ENCODE measurements around the gene KIF26A. TPM values are rescaled to one million over a fixed set of nuclear protein-coding genes. Genes with fewer than 3 reads are reported as not detected.

The KIF26A gene
- total and polyA plus RNA-seq, 2 of the 4 experiments (the other 2 are of a cell fraction): not detected

DNA sequence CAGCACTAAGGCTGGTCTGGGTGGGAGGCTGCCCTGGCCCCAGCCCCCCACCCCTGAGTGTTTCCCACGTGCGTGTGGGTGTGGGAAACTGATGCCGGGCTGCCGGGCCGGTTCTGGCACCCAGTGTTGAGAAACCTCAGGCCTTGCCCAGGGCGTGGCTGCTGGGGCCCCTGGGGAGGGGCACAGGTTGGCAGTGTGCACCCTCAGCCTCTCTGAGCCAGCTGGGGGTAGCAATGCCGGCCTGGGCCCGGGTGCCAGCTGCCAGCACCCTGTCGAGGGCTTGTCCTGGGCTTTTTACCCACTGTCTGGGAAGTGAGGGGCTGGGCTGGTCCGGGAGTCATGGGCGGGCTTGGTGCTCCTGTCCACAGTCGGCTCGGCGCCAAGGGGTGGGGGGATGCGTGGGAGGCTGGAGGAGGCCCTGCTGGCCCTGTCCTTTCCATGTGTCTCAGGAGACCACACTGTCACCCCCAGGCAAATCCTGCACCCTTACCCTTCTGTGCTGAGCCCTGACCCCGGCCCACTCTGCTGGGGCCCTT is 37.2 kb upstream of the KIF26A start:
- TF ChIP-seq CTCF (conservative IDR thresholded peaks at IDR 0.05; ENCODE audit: low read depth, low read length) (no peak), RCOR1 (IDR thresholded peaks at IDR 0.05; ENCODE audit: insufficient replicate concordance, low read length) (no peak), CHD1 (IDR thresholded peaks at IDR 0.05; ENCODE audit: low read depth, low read length) (no peak), MAFK (IDR thresholded peaks at IDR 0.05; ENCODE audit: low read depth, low read length) (no peak), BHLHE40 (IDR thresholded peaks at IDR 0.05; ENCODE audit: low read depth, low read length) (no peak), MXI1 (IDR thresholded peaks at IDR 0.05; ENCODE audit: borderline replicate concordance, low read depth, low read length) (no peak), POLR2A (IDR thresholded peaks at IDR 0.05; ENCODE audit: low read depth, low read length) (no peak), RAD21 (IDR thresholded peaks at IDR 0.05; ENCODE audit: low read length) (no peak), ELK1 (IDR thresholded peaks at IDR 0.05; ENCODE audit: borderline replicate concordance, low read depth, low read length) (no peak), RFX5 (IDR thresholded peaks at IDR 0.05; ENCODE audit: low read depth, low read length) (no peak), SMC3 (IDR thresholded peaks at IDR 0.05; ENCODE audit: low read depth, low read length) (no peak), FOS (IDR thresholded peaks at IDR 0.05; ENCODE audit: low read depth, low read length) (no peak), CEBPB (IDR thresholded peaks at IDR 0.05; ENCODE audit: low read depth, low read length) (no peak), NFE2L2 (IDR thresholded peaks at IDR 0.05; ENCODE audit: low read depth, low read length) (no peak)
- TF ChIP-seq, protein P1, sequence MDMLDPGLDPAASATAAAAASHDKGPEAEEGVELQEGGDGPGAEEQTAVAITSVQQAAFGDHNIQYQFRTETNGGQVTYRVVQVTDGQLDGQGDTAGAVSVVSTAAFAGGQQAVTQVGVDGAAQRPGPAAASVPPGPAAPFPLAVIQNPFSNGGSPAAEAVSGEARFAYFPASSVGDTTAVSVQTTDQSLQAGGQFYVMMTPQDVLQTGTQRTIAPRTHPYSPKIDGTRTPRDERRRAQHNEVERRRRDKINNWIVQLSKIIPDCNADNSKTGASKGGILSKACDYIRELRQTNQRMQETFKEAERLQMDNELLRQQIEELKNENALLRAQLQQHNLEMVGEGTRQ (IDR thresholded peaks at IDR 0.05; ENCODE audit: low read depth, low read length): no peak
- Histone ChIP-seq H3K4me2 (ENCODE audit: low read depth, low read length) (no peak overlapping the region), H3K4me1 (ENCODE audit: control insufficient read depth, insufficient read depth, low read length) (no peaks in the 10 kb centered on the region), H3K36me3 (ENCODE audit: control insufficient read depth, insufficient read depth, low read length) (no peaks in the 10 kb centered on the region), H2AFZ (replicated peaks; ENCODE audit: low read length, poor library complexity) (no peak overlapping the region), H3K9me1 (ENCODE audit: insufficient read depth, low read length) (no peaks in the 10 kb centered on the region), H2BK15ac (ENCODE audit: low read depth, low read length) (no peak overlapping the region), H2BK120ac (ENCODE audit: low read depth, low read length) (no peak overlapping the region), H3K27me3 (ENCODE audit: control insufficient read depth, insufficient read depth, low read length) (no peaks in the 10 kb centered on the region), H3K9me3 (ENCODE audit: control insufficient read depth, insufficient read depth, low read length) (no peaks in the 10 kb centered on the region), H3K18ac (ENCODE audit: low read depth, low read length) (no peak overlapping the region), H3K4me3 (ENCODE audit: insufficient read depth, low read depth, low read length) (no peak overlapping the region), H3K4ac (ENCODE audit: low read depth, low read length) (no peak overlapping the region), H3K9ac (ENCODE audit: low read depth, low read length) (no peak overlapping the region), H4K91ac (ENCODE audit: insufficient read depth, low read depth, low read length) (no peak overlapping the region), H3K27ac (ENCODE audit: insufficient read depth, low read length) (no peak overlapping the region), H3K14ac (replicated peaks; ENCODE audit: low read depth, low read length) (no peak overlapping the region), H4K8ac (ENCODE audit: low read depth in 2 of 2, low read length in 2 of 2) (no peak overlapping the region), H3K23ac (ENCODE audit: low read depth, low read length) (no peak overlapping the region), H4K20me1 (ENCODE audit: insufficient read depth, low read length) (no peaks in the 10 kb centered on the region), H2AK9ac (replicated peaks; ENCODE audit: low read depth, low read length, poor library complexity) (no peak overlapping the region), H2BK5ac (ENCODE audit: low read depth, low read length, poor library complexity, severe bottlenecking) (no peak overlapping the region), H3K79me1 (ENCODE audit: low read depth in 1 of 2, low read length in 2 of 2) (no peaks in the 10 kb centered on the region), H3K56ac (ENCODE audit: extremely low read depth, insufficient read depth, low read length) (no peak overlapping the region), H2BK20ac (ENCODE audit: low read depth, low read length) (no peak overlapping the region), H4K5ac (ENCODE audit: low read depth, low read length) (no peak overlapping the region), H2AK5ac (ENCODE audit: low read depth, low read length) (no peak overlapping the region)
- intact Hi-C loops (cut with micrococcal nuclease): no loop called here
- ATAC-seq (ENCODE audit: low read depth) (no peak), DNase-seq (no peak)
- 0% methylated on average over 1 of the region's 16 CpGs; no CpG with 5 or more reads in 1 of the 2 experiments for WGBS, 2 experiments (ENCODE audit: extremely low coverage in 2 of 2, insufficient read length in 1 of 2)
- dilution Hi-C loops (cut with HindIII; ENCODE audit: low sequenced_read_pairs, unreplicated experiment): no loop called here
- no TSS peak for BruUV-seq (replicated peaks)
- in situ Hi-C loops (cut with MboI; ENCODE audit: low sequenced_read_pairs): no loop called here
- CTCF ChIA-PET: no interaction called here
- POLR2A ChIA-PET (ENCODE audit: unreplicated experiment): no interaction called here

Measured in IMR-90 (cell line).